ENCODE data around the gene GLCCI1. TPM values are rescaled to one million over a fixed set of nuclear protein-coding genes. Genes with fewer than 3 reads are reported as not detected.
A peak's percentile ranks its signal among the peaks of the same experiment; 100 is the strongest.

GLCCI1 gene
- total and polyA plus RNA-seq, 10 of the 15 experiments (the other 5 are each of a cell fraction or from before 2014, with no cell fraction given): 12.6 to 92.0 (median 27.6) TPM

DNA sequence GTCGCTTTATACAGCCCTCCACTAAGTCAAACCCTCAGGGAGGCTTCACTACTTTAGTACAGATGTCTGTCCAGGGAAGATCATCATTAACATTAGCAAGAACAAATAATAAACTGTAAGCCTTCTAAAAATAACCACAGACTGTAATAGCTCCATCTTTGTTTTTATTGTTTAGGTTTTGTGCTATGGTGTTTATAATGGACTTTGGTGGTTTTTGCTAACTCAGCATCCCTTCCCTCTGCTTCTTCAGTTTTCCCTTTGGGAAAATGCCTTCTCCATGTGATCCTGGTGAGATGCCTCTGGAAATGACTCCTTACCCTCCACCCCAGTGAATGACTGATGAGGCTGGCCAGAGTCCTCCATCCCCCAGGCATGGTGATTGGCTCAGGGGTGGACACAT is 162.1 kb downstream of the GLCCI1 start (continued):
- TF ChIP-seq, protein P1, sequence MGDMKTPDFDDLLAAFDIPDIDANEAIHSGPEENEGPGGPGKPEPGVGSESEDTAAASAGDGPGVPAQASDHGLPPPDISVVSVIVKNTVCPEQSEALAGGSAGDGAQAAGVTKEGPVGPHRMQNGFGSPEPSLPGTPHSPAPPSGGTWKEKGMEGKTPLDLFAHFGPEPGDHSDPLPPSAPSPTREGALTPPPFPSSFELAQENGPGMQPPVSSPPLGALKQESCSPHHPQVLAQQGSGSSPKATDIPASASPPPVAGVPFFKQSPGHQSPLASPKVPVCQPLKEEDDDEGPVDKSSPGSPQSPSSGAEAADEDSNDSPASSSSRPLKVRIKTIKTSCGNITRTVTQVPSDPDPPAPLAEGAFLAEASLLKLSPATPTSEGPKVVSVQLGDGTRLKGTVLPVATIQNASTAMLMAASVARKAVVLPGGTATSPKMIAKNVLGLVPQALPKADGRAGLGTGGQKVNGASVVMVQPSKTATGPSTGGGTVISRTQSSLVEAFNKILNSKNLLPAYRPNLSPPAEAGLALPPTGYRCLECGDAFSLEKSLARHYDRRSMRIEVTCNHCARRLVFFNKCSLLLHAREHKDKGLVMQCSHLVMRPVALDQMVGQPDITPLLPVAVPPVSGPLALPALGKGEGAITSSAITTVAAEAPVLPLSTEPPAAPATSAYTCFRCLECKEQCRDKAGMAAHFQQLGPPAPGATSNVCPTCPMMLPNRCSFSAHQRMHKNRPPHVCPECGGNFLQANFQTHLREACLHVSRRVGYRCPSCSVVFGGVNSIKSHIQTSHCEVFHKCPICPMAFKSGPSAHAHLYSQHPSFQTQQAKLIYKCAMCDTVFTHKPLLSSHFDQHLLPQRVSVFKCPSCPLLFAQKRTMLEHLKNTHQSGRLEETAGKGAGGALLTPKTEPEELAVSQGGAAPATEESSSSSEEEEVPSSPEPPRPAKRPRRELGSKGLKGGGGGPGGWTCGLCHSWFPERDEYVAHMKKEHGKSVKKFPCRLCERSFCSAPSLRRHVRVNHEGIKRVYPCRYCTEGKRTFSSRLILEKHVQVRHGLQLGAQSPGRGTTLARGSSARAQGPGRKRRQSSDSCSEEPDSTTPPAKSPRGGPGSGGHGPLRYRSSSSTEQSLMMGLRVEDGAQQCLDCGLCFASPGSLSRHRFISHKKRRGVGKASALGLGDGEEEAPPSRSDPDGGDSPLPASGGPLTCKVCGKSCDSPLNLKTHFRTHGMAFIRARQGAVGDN (IDR thresholded peaks at IDR 0.05): 0 out of 2 replicates have a peak, but pooled peaks have one; percentile 23
- TF ChIP-seq MYC (IDR thresholded peaks at IDR 0.05; ENCODE audit: insufficient read depth, insufficient read length, insufficient replicate concordance, low read length, severe bottlenecking) (no peak), ESRRA (IDR thresholded peaks at IDR 0.05; ENCODE audit: low read length) (no peak), CBX5 (IDR thresholded peaks at IDR 0.05; ENCODE audit: low read depth) (no peak), HDAC2 (IDR thresholded peaks at IDR 0.05) (no peak), YY1 (IDR thresholded peaks at IDR 0.05; ENCODE audit: low read depth, low read length) (no peak), NR2C1 (IDR thresholded peaks at IDR 0.05) (no peak), LARP7 (IDR thresholded peaks at IDR 0.05) (no peak), TCF7 (IDR thresholded peaks at IDR 0.05; ENCODE audit: borderline replicate concordance) (no peak), KLF5 (IDR thresholded peaks at IDR 0.05; ENCODE audit: partially characterized antibody) (no peak), NFYB (IDR thresholded peaks at IDR 0.05; ENCODE audit: insufficient read depth, low read depth, low read length) (no peak), MXI1 (IDR thresholded peaks at IDR 0.05; ENCODE audit: low read depth, low read length) (no peak), FOXK2 (IDR thresholded peaks at IDR 0.05) (no peak), NR2F1 (conservative IDR thresholded peaks at IDR 0.05) (no peak), EZH2 (IDR thresholded peaks at IDR 0.05; ENCODE audit: borderline replicate concordance, control insufficient read depth, low read depth, low read length) (no peak), TBL1XR1 (IDR thresholded peaks at IDR 0.05; ENCODE audit: low read depth, low read length) (no peak), MYB (IDR thresholded peaks at IDR 0.05; ENCODE audit: borderline replicate concordance, low read depth, low read length) (no peak), ZSCAN29 (IDR thresholded peaks at IDR 0.05) (0 out of 2 replicates have a peak, but pooled peaks have one; percentile 1)
- TF ChIP-seq, protein P2, sequence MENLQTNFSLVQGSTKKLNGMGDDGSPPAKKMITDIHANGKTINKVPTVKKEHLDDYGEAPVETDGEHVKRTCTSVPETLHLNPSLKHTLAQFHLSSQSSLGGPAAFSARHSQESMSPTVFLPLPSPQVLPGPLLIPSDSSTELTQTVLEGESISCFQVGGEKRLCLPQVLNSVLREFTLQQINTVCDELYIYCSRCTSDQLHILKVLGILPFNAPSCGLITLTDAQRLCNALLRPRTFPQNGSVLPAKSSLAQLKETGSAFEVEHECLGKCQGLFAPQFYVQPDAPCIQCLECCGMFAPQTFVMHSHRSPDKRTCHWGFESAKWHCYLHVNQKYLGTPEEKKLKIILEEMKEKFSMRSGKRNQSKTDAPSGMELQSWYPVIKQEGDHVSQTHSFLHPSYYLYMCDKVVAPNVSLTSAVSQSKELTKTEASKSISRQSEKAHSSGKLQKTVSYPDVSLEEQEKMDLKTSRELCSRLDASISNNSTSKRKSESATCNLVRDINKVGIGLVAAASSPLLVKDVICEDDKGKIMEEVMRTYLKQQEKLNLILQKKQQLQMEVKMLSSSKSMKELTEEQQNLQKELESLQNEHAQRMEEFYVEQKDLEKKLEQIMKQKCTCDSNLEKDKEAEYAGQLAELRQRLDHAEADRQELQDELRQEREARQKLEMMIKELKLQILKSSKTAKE (IDR thresholded peaks at IDR 0.05; ENCODE audit: low read depth, poor library complexity, severe bottlenecking): no peak
- TF ChIP-seq, protein P3, sequence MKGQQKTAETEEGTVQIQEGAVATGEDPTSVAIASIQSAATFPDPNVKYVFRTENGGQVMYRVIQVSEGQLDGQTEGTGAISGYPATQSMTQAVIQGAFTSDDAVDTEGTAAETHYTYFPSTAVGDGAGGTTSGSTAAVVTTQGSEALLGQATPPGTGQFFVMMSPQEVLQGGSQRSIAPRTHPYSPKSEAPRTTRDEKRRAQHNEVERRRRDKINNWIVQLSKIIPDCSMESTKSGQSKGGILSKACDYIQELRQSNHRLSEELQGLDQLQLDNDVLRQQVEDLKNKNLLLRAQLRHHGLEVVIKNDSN (IDR thresholded peaks at IDR 0.05; ENCODE audit: borderline replicate concordance, extremely low read length, insufficient read depth, low read depth, low read length): no peak
- TF ChIP-seq, protein P4, sequence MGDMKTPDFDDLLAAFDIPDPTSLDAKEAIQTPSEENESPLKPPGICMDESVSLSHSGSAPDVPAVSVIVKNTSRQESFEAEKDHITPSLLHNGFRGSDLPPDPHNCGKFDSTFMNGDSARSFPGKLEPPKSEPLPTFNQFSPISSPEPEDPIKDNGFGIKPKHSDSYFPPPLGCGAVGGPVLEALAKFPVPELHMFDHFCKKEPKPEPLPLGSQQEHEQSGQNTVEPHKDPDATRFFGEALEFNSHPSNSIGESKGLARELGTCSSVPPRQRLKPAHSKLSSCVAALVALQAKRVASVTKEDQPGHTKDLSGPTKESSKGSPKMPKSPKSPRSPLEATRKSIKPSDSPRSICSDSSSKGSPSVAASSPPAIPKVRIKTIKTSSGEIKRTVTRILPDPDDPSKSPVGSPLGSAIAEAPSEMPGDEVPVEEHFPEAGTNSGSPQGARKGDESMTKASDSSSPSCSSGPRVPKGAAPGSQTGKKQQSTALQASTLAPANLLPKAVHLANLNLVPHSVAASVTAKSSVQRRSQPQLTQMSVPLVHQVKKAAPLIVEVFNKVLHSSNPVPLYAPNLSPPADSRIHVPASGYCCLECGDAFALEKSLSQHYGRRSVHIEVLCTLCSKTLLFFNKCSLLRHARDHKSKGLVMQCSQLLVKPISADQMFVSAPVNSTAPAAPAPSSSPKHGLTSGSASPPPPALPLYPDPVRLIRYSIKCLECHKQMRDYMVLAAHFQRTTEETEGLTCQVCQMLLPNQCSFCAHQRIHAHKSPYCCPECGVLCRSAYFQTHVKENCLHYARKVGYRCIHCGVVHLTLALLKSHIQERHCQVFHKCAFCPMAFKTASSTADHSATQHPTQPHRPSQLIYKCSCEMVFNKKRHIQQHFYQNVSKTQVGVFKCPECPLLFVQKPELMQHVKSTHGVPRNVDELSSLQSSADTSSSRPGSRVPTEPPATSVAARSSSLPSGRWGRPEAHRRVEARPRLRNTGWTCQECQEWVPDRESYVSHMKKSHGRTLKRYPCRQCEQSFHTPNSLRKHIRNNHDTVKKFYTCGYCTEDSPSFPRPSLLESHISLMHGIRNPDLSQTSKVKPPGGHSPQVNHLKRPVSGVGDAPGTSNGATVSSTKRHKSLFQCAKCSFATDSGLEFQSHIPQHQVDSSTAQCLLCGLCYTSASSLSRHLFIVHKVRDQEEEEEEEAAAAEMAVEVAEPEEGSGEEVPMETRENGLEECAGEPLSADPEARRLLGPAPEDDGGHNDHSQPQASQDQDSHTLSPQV (IDR thresholded peaks at IDR 0.05): peak; percentile 83
